K562 (cell line): ENCODE results near the gene UBE2R2. TPM values are rescaled to one million over a fixed set of nuclear protein-coding genes. Genes with fewer than 3 reads are reported as not detected.

Experiments used
- ATAC-seq: fragments of 200-7000 bp; cut with Tn5 transposase; 3 replicates; pipeline ENCODE4 v1.9.1; 2020; ENCODE audit warnings: moderate library complexity
- BruUV-seq: library from RNA; stranded (reverse); fragments of 400-500 nt; replicated peaks from 2 replicates; lab custom pipeline; 2021; lab: Mats Ljungman, UMichigan
- CTCF ChIA-PET: fragments of 300-600 bp; formaldehyde crosslinking; extraction: SDS; loops from one replicate; lab custom pipeline; 2021; ENCODE audit warnings: low intra/inter-chr PET ratio; lab: Yijun Ruan, JAX
- POLR2A ChIA-PET: fragments of 300-600, 350-650 bp; sonication (Branson Sonifier 250); formaldehyde crosslinking; extraction: SDS; loops from one replicate; lab custom pipeline; 2021; ENCODE audit warnings: antibody characterized with exemption, inconsistent platforms; lab: Yijun Ruan, JAX
- DNase-seq, 4 experiments: peaks; one replicate each; pipeline versions ENCODE4 v3.0.0 to v3.0.0-alpha.2; 2011 to 2018; ENCODE audit warnings: low spot score in 3 of 4, mixed read lengths in 3 of 4; ENCODE audit errors: extremely low read depth in 1 of 4
- FAIRE-seq: peaks from 2 replicates; lab custom pipeline; 2011; peaks lifted over from hg19 to GRCh38; lab: Jason Lieb, UNC
- H2AFZ ChIP-seq: 2 replicates; pipeline ENCODE4 v1.6.0; 2011; ENCODE audit warnings: low read depth, low read length, control low read depth, inconsistent platforms
- H3K27ac ChIP-seq: fragments of 200-600 bp; 3 replicates; pipeline ENCODE4 v1.8.0; 2011; ENCODE audit warnings: low read depth, mild to moderate bottlenecking, control low read depth, inconsistent platforms, low read length, moderate library complexity, mixed read lengths; ENCODE audit errors: extremely low read depth
- H3K27me3 ChIP-seq, 2 experiments: fragments of 300-600 bp in 1 of 2; 2 replicates in 1 of 2; 3 replicates in 1 of 2; pipeline versions ENCODE4 v1.6.0 to v1.8.0; 2011; ENCODE audit warnings: inconsistent platforms in 2 of 2, low read length in 2 of 2, mild to moderate bottlenecking in 1 of 2, mixed read lengths in 1 of 2, moderate library complexity in 1 of 2; ENCODE audit not compliant: control insufficient read depth in 2 of 2, insufficient read depth in 2 of 2
- H3K36me3 ChIP-seq: fragments of 300-600 bp; 3 replicates; pipeline ENCODE4 v1.8.0; 2011; ENCODE audit warnings: mild to moderate bottlenecking, low read length, inconsistent platforms; ENCODE audit not compliant: control insufficient read depth, insufficient read depth
- H3K4me1 ChIP-seq, 2 experiments: fragments of 200-600 bp in 1 of 2; replicated peaks in 1 of 2; 2 replicates in 1 of 2; 3 replicates in 1 of 2; pipeline versions ENCODE4 v1.5.1 to v1.8.0; 2011; ENCODE audit warnings: inconsistent platforms in 2 of 2, low read length in 2 of 2, mild to moderate bottlenecking in 1 of 2, mixed read lengths in 1 of 2, moderate library complexity in 1 of 2; ENCODE audit not compliant: control insufficient read depth in 2 of 2, insufficient read depth in 2 of 2
- H3K4me2 ChIP-seq: 2 replicates; pipeline ENCODE4 v1.6.1; 2011; ENCODE audit warnings: low read length, control low read depth, inconsistent platforms, mixed read lengths; ENCODE audit not compliant: insufficient read depth
- H3K4me3 ChIP-seq: fragments of 200-600 bp; sonication (generic), shearing (Covaris generic); 2 replicates; pipeline ENCODE4 v1.5.1; 2016; ENCODE audit warnings: control low read depth, inconsistent platforms
- H3K79me2 ChIP-seq: fragments of 200-600 bp; 3 replicates; pipeline ENCODE4 v1.8.0; 2011; ENCODE audit warnings: low read length, inconsistent platforms; ENCODE audit not compliant: control insufficient read depth, insufficient read depth
- H3K9ac ChIP-seq, 2 experiments: 2 replicates each; pipeline versions ENCODE4 v1.6.0 to v1.6.1; 2011; ENCODE audit warnings: low read depth in 2 of 2, low read length in 2 of 2, control low read depth in 1 of 2, inconsistent platforms in 1 of 2, mild to moderate bottlenecking in 1 of 2, mixed read lengths in 1 of 2; ENCODE audit not compliant: insufficient read depth in 1 of 2
- H3K9me1 ChIP-seq: one replicate; pipeline ENCODE4 v1.6.0; 2011; ENCODE audit warnings: inconsistent platforms, mild to moderate bottlenecking, low read length, moderate library complexity; ENCODE audit not compliant: control insufficient read depth, insufficient read depth
- H3K9me3 ChIP-seq: replicated peaks from 2 replicates; pipeline ENCODE4 v1.5.1; 2011; ENCODE audit warnings: low read depth, low read length, inconsistent platforms; ENCODE audit not compliant: control insufficient read depth, insufficient read depth
- H4K20me1 ChIP-seq: replicated peaks from 2 replicates; pipeline ENCODE4 v1.6.1; 2011; ENCODE audit warnings: low read length, inconsistent platforms, mixed read lengths; ENCODE audit not compliant: control insufficient read depth, insufficient read depth
- DACH1 ChIP-seq: fragments of 450-650 bp; IDR thresholded peaks from 2 replicates; pipeline ENCODE4 v1.6.1; 2018; ENCODE audit not compliant: partially characterized antibody
- DMBX1 ChIP-seq: fragments of 250-450 bp; sonication (Bioruptor Pico); IDR thresholded peaks from 2 replicates; pipeline ENCODE4 v1.8.0; 2022; ENCODE audit warnings: inconsistent platforms, mild to moderate bottlenecking, moderate library complexity, borderline replicate concordance
- GTF2E2 ChIP-seq: fragments of 200-800 bp; sonication (Bioruptor generic); IDR thresholded peaks from 2 replicates; pipeline ENCODE4 v1.6.1; 2016; ENCODE audit warnings: missing genetic modification characterization, missing compliant biosample characterization
- MTA1 ChIP-seq: fragments of 450-650 bp; IDR thresholded peaks from 2 replicates; pipeline ENCODE4 v1.6.1; 2017; ENCODE audit warnings: borderline replicate concordance
- PHB ChIP-seq: fragments of 250-450 bp; sonication (Bioruptor Pico); IDR thresholded peaks from 2 replicates; pipeline ENCODE4 v1.5.0; 2021
- POLR2H ChIP-seq: IDR thresholded peaks from 2 replicates; pipeline ENCODE4 v1.6.1; 2016; ENCODE audit warnings: missing genetic modification characterization, low read depth, mild to moderate bottlenecking, control low read depth, missing compliant biosample characterization, moderate library complexity
- SAFB ChIP-seq: fragments of 200-400 bp; formaldehyde crosslinking; IDR thresholded peaks from 2 replicates; pipeline ENCODE4 v1.6.1; 2017; ENCODE audit warnings: low read depth, low read length, borderline replicate concordance
- SFPQ ChIP-seq: fragments of 200-400 bp; formaldehyde crosslinking; IDR thresholded peaks from 2 replicates; pipeline ENCODE4 v1.6.1; 2017; ENCODE audit warnings: mild to moderate bottlenecking, low read depth, low read length, moderate library complexity
- SMAD1 ChIP-seq: fragments of 150-350 bp; IDR thresholded peaks from 2 replicates; pipeline ENCODE4 v1.6.1; 2014; ENCODE audit warnings: low read length, low read depth; ENCODE audit not compliant: partially characterized antibody
- SREBF1 ChIP-seq: fragments of 150-350 bp; IDR thresholded peaks from 2 replicates; pipeline ENCODE4 v1.6.1; 2014; ENCODE audit warnings: antibody characterized with exemption, low read depth, low read length, borderline replicate concordance
- TOE1 ChIP-seq, 2 experiments: fragments of 450-650 bp in 1 of 2; sonication (generic) in 1 of 2; formaldehyde crosslinking in 1 of 2; IDR thresholded peaks; 2 replicates each; pipeline versions ENCODE4 v1.7.1 to v1.8.0; 2016 to 2022; ENCODE audit warnings: borderline replicate concordance in 2 of 2, mild to moderate bottlenecking in 2 of 2, antibody characterized with exemption in 1 of 2, inconsistent platforms in 1 of 2, low read depth in 1 of 2, missing genetic modification reagents in 1 of 2, moderate library complexity in 1 of 2
- ZNF140 ChIP-seq: fragments of 250-450 bp; sonication (Bioruptor Pico); IDR thresholded peaks from 2 replicates; pipeline ENCODE4 v1.8.0; 2021; ENCODE audit warnings: moderate library complexity, mild to moderate bottlenecking, inconsistent platforms
- ZNF780A ChIP-seq: fragments of 250-450 bp; sonication (Bioruptor Pico); IDR thresholded peaks from 2 replicates; pipeline ENCODE4 v1.5.0; 2021; ENCODE audit warnings: mild to moderate bottlenecking
- WGBS: fragments of 100-300 bp; shearing (Covaris generic); methylation state at CpG from one replicate; pipeline ENCODE4 v1.1.6; 2016; ENCODE audit warnings: low coverage, mixed read lengths; ENCODE audit not compliant: insufficient coverage; ENCODE audit errors: missing lambda C conversion rate; 5-methylcytosine and 5-hydroxymethylcytosine counted together
- in situ Hi-C: fragments of 300-500 bp; cut with MboI; formaldehyde crosslinking; loops from 4 replicates; pipeline ENCODE4 v1.15.0; 2018; ENCODE audit warnings: inconsistent platforms, mixed read lengths
- intact Hi-C: fragments of 100-400 bp; cut with micrococcal nuclease; formaldehyde crosslinking; loops from 2 replicates; pipeline ENCODE4 v1.14.2; 2022
- polyA plus RNA-seq, 8 experiments: library from polyadenylated mRNA; depleted of rRNA in 4 of 8; stranded (reverse) in 5 of 8; unstranded in 3 of 8; fragments of >200 nt; fragmentation: Nextera tagmentation in 2 of 8; fragmentation: Illumina TruSeq in 1 of 8; extraction: Ambion mirVana in 2 of 8; extraction: Trizol in 1 of 8; gene quantifications; 2 replicates each; pipeline versions ENCODE4 v1.2.1 to v1.2.3, GENCODE V29; 2011 to 2014; ENCODE audit warnings: inconsistent platforms in 1 of 8, missing spikeins in 1 of 8
- total RNA-seq, 7 experiments: library from RNA; depleted of rRNA in 6 of 7; stranded (reverse); fragments of >200 nt in 6 of 7; fragmentation: Illumina TruSeq in 2 of 7; extraction: Trizol in 2 of 7; gene quantifications; 2 replicates each; pipeline versions ENCODE4 v1.2.1 to v1.2.3, GENCODE V29; 2011 to 2021; ENCODE audit warnings: low replicate concordance in 1 of 7

UBE2R2 gene
- total and polyA plus RNA-seq, 9 of the 15 experiments (the other 6 are each of a cell fraction or from before 2014, with no cell fraction given) = 7.8 to 26.2 (median 11.8) TPM

DNA sequence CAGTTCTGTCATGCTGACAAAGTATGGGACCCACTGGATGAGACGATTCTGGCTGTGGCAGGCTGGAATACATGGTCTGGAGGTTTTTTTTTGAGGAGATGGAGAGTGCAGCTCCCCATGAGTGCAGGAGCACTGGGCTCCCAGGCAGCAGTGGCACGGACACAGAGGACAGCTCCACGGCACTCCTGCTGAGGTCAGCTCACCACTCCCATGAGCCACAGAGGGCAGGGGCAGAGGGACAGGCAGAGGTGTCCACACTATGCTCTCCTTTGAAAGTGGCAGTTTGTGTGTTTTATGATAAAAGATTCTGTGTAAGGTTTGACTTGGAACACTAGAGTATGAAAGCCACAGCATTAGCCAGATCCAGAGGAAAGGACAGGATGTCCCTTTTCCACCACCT lies 114.4 kb downstream of the UBE2R2 start (continued):
- TF ChIP-seq ZNF140 (CRISPR knock-in tag) = no peak

DNA sequence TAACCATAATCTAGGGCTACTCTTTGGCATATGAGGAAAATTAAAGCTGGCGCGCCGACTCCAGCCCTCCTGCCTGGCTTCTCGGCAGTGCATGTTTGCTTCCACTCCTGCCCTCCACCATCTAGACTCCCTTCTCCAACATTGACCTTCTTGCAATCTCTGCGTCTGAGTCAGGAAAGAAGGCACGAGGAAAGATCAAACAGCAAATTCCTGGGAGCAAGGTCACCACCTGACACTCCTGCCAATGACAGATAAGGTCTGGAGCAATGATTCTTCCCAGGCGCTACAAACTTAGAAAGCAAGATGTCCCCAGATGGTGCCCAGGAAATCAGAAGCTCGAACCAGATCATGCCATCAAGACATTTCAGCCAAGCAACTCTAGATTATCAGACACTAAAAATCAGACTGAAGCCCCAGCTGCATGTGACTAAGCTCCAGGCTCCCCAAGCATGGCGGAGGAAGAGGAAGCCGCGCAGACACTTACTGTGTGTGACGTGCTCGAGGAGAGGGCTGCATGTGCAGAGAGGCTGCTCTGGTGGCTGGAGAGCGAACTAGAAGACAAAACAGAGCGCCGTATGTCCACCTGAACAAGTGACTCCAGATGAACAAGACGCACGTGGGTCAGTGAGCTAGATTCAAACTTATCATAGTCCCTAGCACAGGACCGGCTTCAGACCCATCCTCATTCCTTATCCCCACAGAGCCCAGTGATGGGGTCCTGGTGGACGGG lies 115.3 kb downstream of the UBE2R2 start:
- Histone ChIP-seq H3K9ac (no peak overlapping the region), H4K20me1 (no peaks in the 10 kb centered on the region), H3K4me1 (no peaks in the 10 kb centered on the region; a peak in 1 of 5 replicates), H3K36me3 (peaks cover 93% of the 10 kb centered on the region), H3K4me2 (no peak overlapping the region), H2AFZ (no peak overlapping the region), H3K27me3 (no peaks in the 10 kb centered on the region), H3K9me1 (no peaks in the 10 kb centered on the region), H3K27ac (no peak overlapping the region), H3K9me3 (no peaks in the 10 kb centered on the region), H3K4me3 (no peak overlapping the region), H3K79me2 (no peaks in the 10 kb centered on the region; the same call in 2 of the 3 replicates)
- ATAC-seq = no peak
- in situ Hi-C loops = no loop called here
- no peak for TF ChIP-seq DACH1
- no peak for TF ChIP-seq TOE1 (IDR thresholded peaks at IDR 0.05; ENCODE audit: borderline replicate concordance)
- no peak for TF ChIP-seq TOE1 (CRISPR knock-in tag; IDR thresholded peaks at IDR 0.05; ENCODE audit: borderline replicate concordance, low read depth)
- TF ChIP-seq SFPQ = no peak
- no peak for TF ChIP-seq POLR2H (tag)
- no peak for TF ChIP-seq SAFB
- no peak for TF ChIP-seq SMAD1
- TF ChIP-seq ZNF780A (CRISPR knock-in tag) = no peak
- no peak for TF ChIP-seq DMBX1 (CRISPR knock-in tag)
- no peak for TF ChIP-seq MTA1
- TF ChIP-seq SREBF1 = no peak
- TF ChIP-seq GTF2E2 (tag) = no peak
- TF ChIP-seq PHB (CRISPR knock-in tag) = no peak
- BruUV-seq = no TSS peak
- ChIA-PET POLR2A (interaction anchor here (3.0 kb wide), 1 partner anchor 12 kb away, joined by 8 read pairs; no protein-coding TSS in a partner anchor), CTCF (no interaction called here)
- intact Hi-C loops = no loop called here
- DNase-seq = no peak
- no peak for FAIRE-seq
- 82% methylated on average over 18 of the region's 20 CpGs for WGBS
